Airway epithelial cell (primary cell): ENCODE data around the gene NSMCE4A. TPM values are rescaled to one million over a fixed set of nuclear protein-coding genes. Genes with fewer than 3 reads are reported as not detected.

Experiments used
- total RNA-seq: library from RNA; depleted of rRNA; stranded (reverse); fragments of >200 nt; gene quantifications from 2 replicates; pipeline ENCODE4 v1.2.3, GENCODE V29; 2015

NSMCE4A gene, protein sequence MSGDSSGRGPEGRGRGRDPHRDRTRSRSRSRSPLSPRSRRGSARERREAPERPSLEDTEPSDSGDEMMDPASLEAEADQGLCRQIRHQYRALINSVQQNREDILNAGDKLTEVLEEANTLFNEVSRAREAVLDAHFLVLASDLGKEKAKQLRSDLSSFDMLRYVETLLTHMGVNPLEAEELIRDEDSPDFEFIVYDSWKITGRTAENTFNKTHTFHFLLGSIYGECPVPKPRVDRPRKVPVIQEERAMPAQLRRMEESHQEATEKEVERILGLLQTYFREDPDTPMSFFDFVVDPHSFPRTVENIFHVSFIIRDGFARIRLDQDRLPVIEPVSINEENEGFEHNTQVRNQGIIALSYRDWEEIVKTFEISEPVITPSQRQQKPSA
- 38.9 and 49.6 TPM in 2 replicates for total RNA-seq

DNA sequence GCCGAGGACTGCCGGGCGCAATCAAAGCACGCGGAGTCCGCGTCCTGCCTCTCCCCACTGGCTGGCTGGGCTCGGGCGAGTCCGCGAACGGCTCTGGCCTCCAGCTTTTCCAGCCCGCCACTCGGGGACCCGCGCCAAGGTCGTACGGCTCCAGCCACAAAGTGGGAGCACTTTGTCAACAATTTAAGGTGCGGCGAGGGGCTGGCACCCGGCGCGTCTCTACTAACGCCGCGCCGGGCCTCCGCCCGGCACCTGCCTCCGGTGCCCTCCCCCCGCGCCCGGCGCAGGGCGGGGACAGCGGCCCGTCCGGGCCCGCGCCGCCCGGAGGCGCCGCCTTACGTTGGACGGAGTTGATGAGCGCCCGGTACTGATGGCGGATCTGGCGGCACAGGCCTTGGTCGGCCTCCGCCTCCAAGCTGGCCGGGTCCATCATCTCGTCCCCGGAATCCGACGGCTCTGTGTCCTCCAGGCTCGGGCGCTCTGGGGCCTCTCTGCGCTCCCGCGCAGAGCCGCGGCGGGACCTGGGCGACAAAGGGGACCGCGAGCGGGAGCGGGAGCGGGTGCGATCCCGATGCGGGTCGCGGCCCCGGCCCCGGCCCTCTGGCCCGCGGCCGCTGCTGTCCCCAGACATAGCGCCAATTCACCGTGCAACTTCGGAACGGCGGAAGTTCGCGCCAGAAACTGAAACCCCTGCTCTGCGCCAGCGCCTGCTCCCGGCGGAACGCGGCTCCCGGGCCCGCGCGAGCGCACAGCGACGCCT is at the start of gene NSMCE4A:
Gene NSMCE4A, minus strand, starts transcription at position 683 of the 760 bp plus-strand sequence. Its CDS starts 52 bp downstream, at position 631.

DNA sequence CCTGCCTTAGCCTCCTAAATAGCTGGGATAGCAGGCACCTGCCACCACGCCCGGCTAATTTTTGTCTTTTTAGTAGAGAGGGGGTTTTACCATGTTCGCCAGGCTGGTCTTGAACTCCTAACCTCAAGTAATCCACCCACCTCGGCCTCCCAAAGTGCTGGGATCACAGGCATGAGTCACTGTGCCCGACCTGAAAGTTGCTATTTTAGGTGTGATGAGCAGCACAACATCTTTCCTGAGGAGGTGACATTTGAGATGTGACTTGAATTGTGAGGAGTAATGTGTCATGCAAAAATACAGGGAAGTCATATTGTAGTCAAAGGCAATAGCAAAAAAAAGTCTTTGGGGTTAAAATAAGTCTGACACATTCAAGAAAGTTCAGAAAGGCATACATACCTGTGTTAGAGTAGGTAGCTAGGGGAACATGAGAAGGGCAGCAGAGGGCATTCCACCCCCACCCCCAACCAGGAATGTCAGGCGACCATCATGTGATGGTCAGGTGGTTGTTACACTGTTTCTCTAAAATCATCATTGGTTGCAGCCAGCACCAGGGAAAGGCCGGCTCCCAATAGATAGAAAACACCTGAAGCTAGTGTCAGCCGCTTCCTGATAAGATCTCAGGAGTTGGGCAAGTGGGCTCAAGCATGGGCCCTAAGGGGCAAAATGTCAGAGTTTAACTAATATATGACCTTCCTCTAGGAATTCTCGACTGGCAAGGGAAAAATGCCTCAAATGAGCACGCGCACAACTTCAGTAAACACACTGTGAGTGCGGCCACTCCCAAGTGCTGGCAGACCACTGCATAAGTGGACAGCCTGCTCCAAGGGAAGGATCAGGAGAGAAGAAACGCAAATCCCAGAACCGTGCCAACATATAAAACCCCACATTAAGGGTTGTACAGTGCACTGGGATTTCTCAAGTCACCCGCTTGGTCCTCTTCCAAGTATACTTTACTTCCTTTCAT is 13.6 kb upstream of the NSMCE4A start, which contains the start of gene TACC2:
Gene TACC2, plus strand, starts transcription at position 803 of the 964 bp plus-strand sequence. CDS start 32,819 bp downstream, outside the sequence.

DNA sequence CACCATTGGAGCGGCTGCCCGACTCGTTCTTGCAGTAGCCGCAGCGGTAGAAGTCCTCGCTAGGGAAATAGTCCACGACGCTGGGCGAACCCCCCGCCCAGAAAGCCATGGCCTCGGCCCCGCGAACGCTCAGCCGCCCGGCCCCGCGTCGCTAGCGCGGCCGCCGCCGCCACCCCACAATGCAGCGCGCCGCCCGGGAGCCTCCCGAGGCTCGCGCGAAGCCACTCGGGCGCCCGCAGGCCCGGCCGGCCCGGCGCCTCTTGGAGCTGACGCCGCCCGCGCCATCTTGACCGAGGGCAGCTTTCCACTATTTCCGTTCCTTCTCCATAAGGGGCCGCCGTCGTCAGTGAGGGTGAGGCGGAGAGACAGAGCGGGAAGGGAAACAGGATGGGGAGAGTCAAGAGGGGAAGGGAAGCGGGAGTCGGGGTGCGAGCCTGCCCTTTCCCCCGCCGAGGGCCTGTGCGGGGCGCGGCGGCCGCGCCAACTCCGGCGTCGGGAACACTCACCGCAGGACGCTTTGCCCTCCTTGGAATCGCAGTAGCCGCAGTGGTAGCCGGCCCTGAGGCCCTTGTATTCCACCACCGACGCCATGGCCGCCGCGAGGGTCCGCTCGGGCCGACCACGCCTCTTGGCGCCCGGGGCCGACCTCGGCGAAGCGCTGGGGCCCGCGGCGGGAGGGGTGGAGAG is 47.0 kb downstream of the NSMCE4A start, which contains the start of gene ATE1:
Gene ATE1, minus strand, starts transcription at position 191 of the 687 bp plus-strand sequence. Its CDS starts 82 bp downstream, at position 109.

Other genes starting within 250 kb of the NSMCE4A start
- 9.8 and 14.0 TPM in 2 replicates for gene ATE1, start 47.2 kb downstream of the NSMCE4A start, total RNA-seq
- 32.0 and 40.1 TPM in 2 replicates for gene TACC2, start 13.9 kb upstream of the NSMCE4A start, total RNA-seq